ES-I3 (cell line): Measurements from ENCODE around the gene FXYD1.
A peak's percentile ranks its signal among the peaks of the same experiment; 100 is the strongest.

Experiments
- H3K36me3 ChIP-seq: 2 replicates; pipeline ENCODE4 v1.6.1; 2013; ENCODE audit warnings: mild to moderate bottlenecking, low read length, control low read depth, moderate library complexity; ENCODE audit not compliant: insufficient read depth
- H3K4me1 ChIP-seq: 2 replicates; pipeline ENCODE4 v1.6.1; 2013; ENCODE audit warnings: mild to moderate bottlenecking, control low read depth, low read length; ENCODE audit not compliant: insufficient read depth
- H3K9ac ChIP-seq: 2 replicates; pipeline ENCODE4 v1.6.1; 2013; ENCODE audit warnings: low read depth, mild to moderate bottlenecking, low read length, moderate library complexity
- H3K9me3 ChIP-seq: 2 replicates; pipeline ENCODE4 v1.6.1; 2013; ENCODE audit warnings: mild to moderate bottlenecking, low read length, moderate library complexity; ENCODE audit not compliant: control insufficient read depth, insufficient read depth

FXYD1 gene

GRCh38 chr19:35138305-35138892, at the start of gene FXYD1:
FXYD1 (plus strand) TSS chr19:35138824; CDS start chr19:35140080, 1,256 bp downstream.
- no peak within 1 kb of the TSS for H3K9ac ChIP-seq
- H3K4me1 ChIP-seq, result peaks cover 26% of the 10 kb centered on the region
- H3K9me3 ChIP-seq, result no peaks in the 10 kb centered on the region
- H3K36me3 ChIP-seq, result no peaks in the 10 kb centered on the region

- Histone ChIP-seq H3K9me3 (no peaks in the 10 kb centered on the region), H3K9ac (no peak overlapping the region), H3K4me1 (peaks cover 15% of the 10 kb centered on the region), H3K36me3 (no peaks in the 10 kb centered on the region)
These were observed 49.1 kb upstream of the FXYD1 start for GRCh38 chr19:35089554-35089953.

- Histone ChIP-seq H3K9ac (peak overlapping the region; percentile 4; the same call in 1 of the 2 replicates), H3K9me3 (no peaks in the 10 kb centered on the region), H3K4me1 (peaks cover 15% of the 10 kb centered on the region), H3K36me3 (no peaks in the 10 kb centered on the region)
These were observed 48.5 kb upstream of the FXYD1 start for GRCh38 chr19:35090160-35090505.

GRCh38 chr19:35090506-35091214, 48.0 kb upstream of the FXYD1 start:
- no peaks in the 10 kb centered on the region for H3K9me3 ChIP-seq
- H3K4me1 ChIP-seq, result peaks cover 15% of the 10 kb centered on the region
- H3K9ac ChIP-seq, result peak overlapping the region; percentile 9; the same call in 1 of the 2 replicates

GRCh38 chr19:35093430-35093829, 45.2 kb upstream of the FXYD1 start:
- H3K36me3 ChIP-seq, result no peaks in the 10 kb centered on the region

More at GRCh38 chr19:35090506-35091214, 48.0 kb upstream of the FXYD1 start:
- no peaks in the 10 kb centered on the region for H3K36me3 ChIP-seq

GRCh38 chr19:35093941-35094647, 44.5 kb upstream of the FXYD1 start:
- no peak overlapping the region for H3K9ac ChIP-seq
- H3K36me3 ChIP-seq, result no peaks in the 10 kb centered on the region

More at GRCh38 chr19:35093430-35093829, 45.2 kb upstream of the FXYD1 start:
- H3K4me1 ChIP-seq, result peaks cover 14% of the 10 kb centered on the region
- H3K9me3 ChIP-seq, result no peaks in the 10 kb centered on the region
- H3K9ac ChIP-seq, result no peak overlapping the region

GRCh38 chr19:35094656-35095055, 44.0 kb upstream of the FXYD1 start:
- Histone ChIP-seq H3K9ac (no peak overlapping the region), H3K9me3 (no peaks in the 10 kb centered on the region), H3K4me1 (peaks cover 9% of the 10 kb centered on the region; the same call in 1 of the 2 replicates), H3K36me3 (no peaks in the 10 kb centered on the region)

More at GRCh38 chr19:35093941-35094647, 44.5 kb upstream of the FXYD1 start:
- peaks cover 9% of the 10 kb centered on the region; the same call in 1 of the 2 replicates for H3K4me1 ChIP-seq
- no peaks in the 10 kb centered on the region for H3K9me3 ChIP-seq

GRCh38 chr19:35095667-35096368, 42.8 kb upstream of the FXYD1 start:
- H3K9ac ChIP-seq, result no peak overlapping the region
- no peaks in the 10 kb centered on the region for H3K9me3 ChIP-seq
- peaks cover 6% of the 10 kb centered on the region; the same call in 1 of the 2 replicates for H3K4me1 ChIP-seq
- no peaks in the 10 kb centered on the region for H3K36me3 ChIP-seq

GRCh38 chr19:35098413-35099049, 40.1 kb upstream of the FXYD1 start:
- no peaks in the 10 kb centered on the region for H3K9me3 ChIP-seq
- no peaks in the 10 kb centered on the region for H3K36me3 ChIP-seq
- no peak overlapping the region for H3K9ac ChIP-seq
- peaks cover 6% of the 10 kb centered on the region; the same call in 1 of the 2 replicates for H3K4me1 ChIP-seq

GRCh38 chr19:35099155-35099896, 39.3 kb upstream of the FXYD1 start:
- Histone ChIP-seq H3K9ac (no peak overlapping the region), H3K36me3 (no peaks in the 10 kb centered on the region), H3K9me3 (no peaks in the 10 kb centered on the region), H3K4me1 (peaks cover 6% of the 10 kb centered on the region; the same call in 1 of the 2 replicates)

GRCh38 chr19:35099897-35100275, 38.7 kb upstream of the FXYD1 start:
- Histone ChIP-seq H3K36me3 (no peaks in the 10 kb centered on the region), H3K4me1 (peaks cover 6% of the 10 kb centered on the region; the same call in 1 of the 2 replicates), H3K9ac (no peak overlapping the region), H3K9me3 (no peaks in the 10 kb centered on the region)

GRCh38 chr19:35100588-35101533, 37.8 kb upstream of the FXYD1 start:
- H3K9ac ChIP-seq, result no peak overlapping the region
- peaks cover 6% of the 10 kb centered on the region; the same call in 1 of the 2 replicates for H3K4me1 ChIP-seq
- H3K9me3 ChIP-seq, result no peaks in the 10 kb centered on the region
- H3K36me3 ChIP-seq, result no peaks in the 10 kb centered on the region
